Measurements from ENCODE around the gene C1orf35.

C1orf35 gene

DNA sequence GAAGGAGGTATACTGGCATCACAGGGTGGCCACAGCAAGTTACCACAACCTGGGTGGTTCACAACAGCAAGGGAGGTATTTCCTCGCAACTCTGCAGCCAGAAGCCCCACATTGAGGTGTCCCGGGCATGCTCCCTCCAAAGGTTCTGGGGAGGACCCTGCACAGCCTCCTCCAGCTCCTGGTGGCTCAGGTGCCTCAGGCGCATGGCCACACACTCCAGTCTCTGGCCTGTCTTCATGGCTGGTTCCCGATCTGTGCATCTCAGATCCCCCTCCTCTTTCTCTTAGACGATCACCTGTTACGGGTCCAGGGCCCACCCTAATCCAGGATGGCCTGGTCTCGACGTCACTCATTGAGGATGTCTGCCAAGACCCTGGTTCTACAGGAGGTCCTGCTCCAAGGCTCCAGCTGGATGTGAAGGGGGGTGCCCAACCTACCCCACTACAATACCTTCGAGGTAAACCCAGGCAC is 27.3 kb downstream of the C1orf35 start:
- no peak overlapping the region for H3K4me3 ChIP-seq (ENCODE audit: low read length)
- no peak overlapping the region for H3K9ac ChIP-seq (ENCODE audit: low read length)
- no peaks in the 10 kb centered on the region for H3K36me3 ChIP-seq (ENCODE audit: control insufficient read depth, insufficient read depth, low read length)
- H3K4me1 ChIP-seq (ENCODE audit: control insufficient read depth, insufficient read depth, low read length), result no peaks in the 10 kb centered on the region
- no peak overlapping the region for H3K27ac ChIP-seq (ENCODE audit: low read depth, low read length)
- peaks cover 5% of the 10 kb centered on the region for H3K27me3 ChIP-seq (ENCODE audit: control insufficient read depth, insufficient read depth, low read length)

DNA sequence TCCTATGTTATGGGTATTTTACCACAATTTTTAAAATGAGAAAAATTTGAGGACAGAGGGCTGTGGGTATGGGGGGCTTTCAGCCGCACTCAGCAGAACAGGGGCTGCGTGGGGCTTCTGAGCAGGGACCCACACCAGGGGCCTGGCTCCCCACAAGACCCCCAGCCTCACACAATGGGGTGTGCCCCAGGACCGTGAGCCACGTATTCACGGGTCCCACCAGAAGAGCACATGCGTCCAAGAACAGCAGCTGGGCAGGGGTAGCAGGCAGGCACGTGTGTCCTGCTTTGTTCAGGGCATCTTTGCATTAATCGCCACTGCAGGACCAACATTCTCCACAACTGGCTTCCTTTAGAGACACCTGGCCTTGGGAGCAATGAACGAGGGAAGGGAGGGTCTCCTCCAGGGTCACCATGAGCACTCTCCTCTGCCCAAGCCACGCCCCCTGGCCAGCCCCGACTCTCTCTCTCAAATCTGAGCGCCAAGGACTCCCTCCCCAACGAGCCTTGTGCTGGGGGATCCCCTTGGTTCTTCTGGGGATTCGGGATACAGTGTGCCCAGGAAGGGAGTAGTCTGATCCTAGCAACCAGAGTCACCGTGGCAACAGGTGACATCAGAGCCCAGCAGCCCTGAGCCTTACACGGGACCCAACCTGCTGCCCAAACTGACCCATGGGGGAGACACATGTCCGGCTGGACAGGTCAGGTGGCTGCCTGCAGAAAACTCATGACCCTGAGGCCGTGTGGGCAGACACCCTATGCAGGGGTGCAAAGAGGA is 28.0 kb downstream of the C1orf35 start:
- Histone ChIP-seq H3K27me3 (ENCODE audit: control insufficient read depth, insufficient read depth, low read length) (peaks cover 8% of the 10 kb centered on the region), H3K4me3 (ENCODE audit: low read length) (no peak overlapping the region), H3K36me3 (ENCODE audit: control insufficient read depth, insufficient read depth, low read length) (no peaks in the 10 kb centered on the region), H3K27ac (ENCODE audit: low read depth, low read length) (no peak overlapping the region), H3K9ac (ENCODE audit: low read length) (no peak overlapping the region), H3K4me1 (ENCODE audit: control insufficient read depth, insufficient read depth, low read length) (no peaks in the 10 kb centered on the region)

DNA sequence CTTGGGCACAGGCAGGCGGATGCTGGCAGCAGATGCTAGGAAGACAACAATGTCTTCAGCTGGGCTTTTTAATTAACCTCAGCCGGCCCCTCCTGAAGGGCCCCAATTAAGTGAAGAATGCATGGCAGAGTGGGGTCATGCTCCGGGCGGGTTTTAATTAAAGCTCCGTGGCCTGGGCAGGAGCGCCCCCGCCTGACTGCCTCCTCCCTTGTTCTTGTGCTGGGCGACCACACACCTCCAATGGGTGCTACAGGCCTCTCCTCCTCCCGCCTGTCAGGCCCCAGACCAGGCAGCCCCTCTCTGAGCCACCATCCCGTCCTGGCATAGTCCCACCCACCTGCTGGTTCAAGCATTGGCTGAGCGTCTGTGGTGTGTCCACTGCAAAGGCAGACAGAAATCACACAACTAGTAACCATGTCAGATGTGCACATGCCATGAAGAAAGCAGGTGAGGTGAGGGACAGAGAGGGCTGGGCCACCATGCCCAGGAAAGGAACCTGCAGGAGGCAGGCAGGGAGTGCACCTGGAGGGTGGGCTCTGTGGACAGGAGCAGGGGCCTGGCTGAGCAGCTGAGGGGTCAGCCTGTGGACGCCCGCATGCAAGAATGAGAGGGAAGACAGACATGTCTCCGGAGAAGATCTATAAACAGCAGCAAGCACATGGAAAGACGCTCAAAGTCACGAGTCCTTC is 29.1 kb downstream of the C1orf35 start:
- Histone ChIP-seq H3K36me3 (ENCODE audit: control insufficient read depth, insufficient read depth, low read length) (no peaks in the 10 kb centered on the region), H3K27ac (ENCODE audit: low read depth, low read length) (no peak overlapping the region), H3K4me1 (ENCODE audit: control insufficient read depth, insufficient read depth, low read length) (no peaks in the 10 kb centered on the region), H3K9ac (ENCODE audit: low read length) (no peak overlapping the region), H3K4me3 (ENCODE audit: low read length) (no peak overlapping the region), H3K27me3 (ENCODE audit: control insufficient read depth, insufficient read depth, low read length) (peaks cover 15% of the 10 kb centered on the region)

DNA sequence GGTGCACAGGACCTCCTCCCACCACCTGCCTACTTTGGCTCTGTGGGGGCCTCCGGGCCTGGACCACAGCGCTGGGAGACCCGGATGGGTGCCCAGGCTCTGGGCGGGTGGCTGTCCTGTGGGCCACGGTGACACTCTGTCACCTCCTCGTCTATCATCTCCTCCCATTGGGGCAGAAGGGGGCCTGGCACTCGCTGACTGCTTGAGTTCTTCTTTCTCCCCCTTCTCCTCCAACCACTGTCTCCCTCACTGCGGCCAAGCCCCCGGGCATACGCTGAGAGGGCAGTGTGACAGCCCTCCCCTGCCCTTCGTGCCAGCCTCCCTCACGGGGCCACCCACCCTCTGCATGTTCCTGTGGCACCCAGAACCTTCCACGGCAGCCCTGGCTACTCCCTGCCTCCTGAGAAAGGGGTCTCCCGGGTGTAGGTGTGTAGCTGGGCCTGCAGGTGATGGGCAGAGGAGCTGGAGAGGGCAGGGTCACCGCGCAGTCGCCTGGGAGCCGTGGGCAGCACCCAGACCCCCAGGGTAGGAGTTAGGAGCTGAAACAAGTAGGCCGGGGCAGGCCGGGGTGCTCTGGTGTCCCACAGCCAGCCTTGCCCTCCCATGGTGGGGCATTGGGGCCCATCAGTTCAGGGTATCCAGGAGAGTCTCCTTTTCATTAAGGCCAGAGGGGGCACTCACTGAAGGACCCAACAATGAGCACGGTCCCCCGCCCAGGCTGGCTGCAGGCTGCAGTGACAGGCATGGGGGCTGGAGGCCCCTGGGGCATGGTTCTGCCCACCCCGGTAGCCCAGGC is 29.9 kb downstream of the C1orf35 start:
- Histone ChIP-seq H3K4me3 (ENCODE audit: low read length) (no peak overlapping the region), H3K9ac (ENCODE audit: low read length) (no peak overlapping the region), H3K27me3 (ENCODE audit: control insufficient read depth, insufficient read depth, low read length) (peaks cover 17% of the 10 kb centered on the region), H3K36me3 (ENCODE audit: control insufficient read depth, insufficient read depth, low read length) (no peaks in the 10 kb centered on the region), H3K27ac (ENCODE audit: low read depth, low read length) (no peak overlapping the region), H3K4me1 (ENCODE audit: control insufficient read depth, insufficient read depth, low read length) (no peaks in the 10 kb centered on the region)

DNA sequence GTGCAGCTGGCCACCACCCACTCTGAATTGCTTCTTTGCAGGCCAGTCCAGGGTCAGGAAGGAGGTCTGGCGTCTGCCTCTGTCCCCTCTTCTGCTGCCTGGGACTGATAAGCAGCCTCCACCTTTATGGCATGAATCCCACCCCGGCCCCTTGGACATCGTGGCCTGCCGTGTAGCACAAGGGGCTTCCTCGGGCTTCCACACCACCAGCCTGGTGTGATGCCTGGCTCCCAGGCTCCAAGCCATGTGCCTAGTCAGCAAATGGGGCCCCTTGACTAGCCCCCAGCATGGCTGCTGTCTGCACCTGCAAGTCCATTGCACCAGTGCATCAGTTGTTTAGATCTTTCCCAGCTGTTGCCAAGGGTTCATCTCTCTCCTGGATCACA is 30.5 kb downstream of the C1orf35 start:
- Histone ChIP-seq H3K27me3 (ENCODE audit: control insufficient read depth, insufficient read depth, low read length) (peaks cover 19% of the 10 kb centered on the region), H3K36me3 (ENCODE audit: control insufficient read depth, insufficient read depth, low read length) (no peaks in the 10 kb centered on the region), H3K4me3 (ENCODE audit: low read length) (no peak overlapping the region), H3K9ac (ENCODE audit: low read length) (no peak overlapping the region), H3K27ac (ENCODE audit: low read depth, low read length) (no peak overlapping the region), H3K4me1 (ENCODE audit: control insufficient read depth, insufficient read depth, low read length) (no peaks in the 10 kb centered on the region)

DNA sequence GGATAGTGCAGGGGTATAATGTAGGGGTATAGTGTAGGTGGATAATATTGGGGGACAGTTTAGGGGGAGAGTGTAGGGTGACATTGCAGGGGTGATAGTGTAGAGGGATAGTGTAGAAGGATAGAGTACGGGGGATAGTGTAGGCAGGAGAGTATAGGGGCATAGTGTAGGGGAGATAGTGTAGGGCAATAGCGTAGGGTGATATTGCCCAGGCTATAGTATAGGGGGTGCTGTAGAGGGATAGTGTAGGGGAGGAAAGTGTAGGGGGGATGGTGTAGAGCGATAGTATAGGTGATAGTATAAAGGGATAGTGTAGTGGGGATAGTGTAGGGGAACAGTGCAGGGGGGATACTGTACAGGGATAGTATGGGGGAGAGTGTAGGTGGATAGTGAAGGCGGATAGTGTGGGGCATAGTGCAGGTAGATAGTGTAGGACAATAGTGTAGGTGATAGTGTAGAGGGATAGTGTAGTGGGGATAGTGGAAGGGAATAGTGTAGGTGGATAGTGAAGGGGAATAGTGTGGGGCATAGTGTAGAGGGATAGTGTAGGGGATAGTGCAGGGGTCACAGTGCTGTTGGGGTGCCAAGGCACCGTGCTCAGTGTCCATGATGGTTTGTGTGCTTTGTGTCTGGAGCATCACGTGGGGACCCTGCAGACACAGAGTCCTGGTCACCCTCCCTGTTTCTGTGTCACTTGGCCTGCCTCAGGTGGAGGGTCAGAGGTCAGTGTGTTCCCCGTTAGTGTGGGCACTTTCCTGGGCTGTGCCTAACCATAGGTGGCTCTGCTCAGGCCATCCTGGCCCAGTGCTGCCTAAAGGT is 31.1 kb downstream of the C1orf35 start:
- Histone ChIP-seq H3K9ac (ENCODE audit: low read length) (no peak overlapping the region), H3K36me3 (ENCODE audit: control insufficient read depth, insufficient read depth, low read length) (no peaks in the 10 kb centered on the region), H3K27ac (ENCODE audit: low read depth, low read length) (no peak overlapping the region), H3K4me1 (ENCODE audit: control insufficient read depth, insufficient read depth, low read length) (no peaks in the 10 kb centered on the region), H3K27me3 (ENCODE audit: control insufficient read depth, insufficient read depth, low read length) (peaks cover 25% of the 10 kb centered on the region), H3K4me3 (ENCODE audit: low read length) (no peak overlapping the region)

DNA sequence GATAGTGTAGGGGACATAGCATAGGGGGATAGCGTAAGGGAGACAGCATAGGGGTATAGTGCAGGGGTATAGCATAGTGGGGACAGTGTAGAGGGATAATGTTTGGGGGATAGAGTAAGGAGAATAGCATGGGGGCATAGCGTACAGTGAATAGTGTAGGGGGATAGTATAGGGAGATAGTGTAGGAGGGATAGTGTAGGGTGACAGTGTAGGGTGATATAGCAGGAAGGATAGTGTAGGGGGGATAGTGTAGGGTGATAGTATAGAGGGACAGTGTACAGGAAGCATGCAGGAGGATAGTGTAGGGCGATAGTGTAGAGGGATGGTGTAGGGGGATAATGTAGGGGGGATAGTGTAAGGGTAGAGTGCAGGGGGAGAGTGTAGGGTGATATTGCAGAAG is 32.3 kb downstream of the C1orf35 start:
- Histone ChIP-seq H3K4me3 (ENCODE audit: low read length) (no peak overlapping the region), H3K27ac (ENCODE audit: low read depth, low read length) (no peak overlapping the region), H3K36me3 (ENCODE audit: control insufficient read depth, insufficient read depth, low read length) (no peaks in the 10 kb centered on the region), H3K27me3 (ENCODE audit: control insufficient read depth, insufficient read depth, low read length) (peaks cover 34% of the 10 kb centered on the region), H3K9ac (ENCODE audit: low read length) (no peak overlapping the region), H3K4me1 (ENCODE audit: control insufficient read depth, insufficient read depth, low read length) (no peaks in the 10 kb centered on the region)

DNA sequence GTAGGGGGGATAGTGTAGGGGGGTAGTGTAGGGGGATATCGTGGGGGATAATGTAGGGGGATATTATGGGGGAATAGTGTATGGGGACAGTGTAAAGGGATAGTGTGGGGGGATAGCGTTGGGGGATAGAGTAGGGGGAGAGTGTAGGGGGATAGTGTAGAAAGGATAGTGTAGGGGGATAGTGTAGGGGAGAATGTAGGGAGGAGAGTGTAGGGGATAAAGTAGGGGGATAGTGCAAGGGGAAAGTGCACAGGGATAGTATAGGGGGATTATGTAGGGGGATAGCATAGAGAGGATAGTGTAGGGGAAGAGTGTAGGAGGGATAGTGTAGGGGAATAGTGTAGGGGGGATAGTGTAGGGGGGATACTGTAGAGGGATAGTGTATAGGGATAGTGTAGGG is 33.0 kb downstream of the C1orf35 start:
- Histone ChIP-seq H3K4me1 (ENCODE audit: control insufficient read depth, insufficient read depth, low read length) (no peaks in the 10 kb centered on the region), H3K36me3 (ENCODE audit: control insufficient read depth, insufficient read depth, low read length) (no peaks in the 10 kb centered on the region), H3K4me3 (ENCODE audit: low read length) (no peak overlapping the region), H3K27ac (ENCODE audit: low read depth, low read length) (no peak overlapping the region), H3K27me3 (ENCODE audit: control insufficient read depth, insufficient read depth, low read length) (peaks cover 37% of the 10 kb centered on the region), H3K9ac (ENCODE audit: low read length) (no peak overlapping the region)

DNA sequence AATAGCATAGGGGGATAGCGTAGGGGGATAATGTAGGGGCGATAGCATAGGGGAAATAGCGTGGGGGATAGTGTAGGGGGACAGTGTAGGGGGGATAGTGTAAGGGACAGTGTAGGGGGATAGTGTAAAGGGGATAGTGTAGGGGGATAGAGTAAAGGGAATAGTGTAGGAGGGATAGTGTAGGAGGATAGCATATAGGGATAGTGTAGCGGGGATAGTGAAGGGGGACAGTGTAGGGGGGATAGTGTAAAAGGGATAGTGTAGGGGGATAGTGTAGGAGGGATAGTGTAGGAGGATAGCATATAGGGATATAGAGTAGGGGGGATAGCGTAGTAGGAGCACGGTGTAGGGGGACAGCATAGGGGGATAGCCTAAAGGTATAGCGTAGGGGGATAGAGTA is 34.8 kb downstream of the C1orf35 start:
- Histone ChIP-seq H3K27ac (ENCODE audit: low read depth, low read length) (no peak overlapping the region), H3K27me3 (ENCODE audit: control insufficient read depth, insufficient read depth, low read length) (peaks cover 39% of the 10 kb centered on the region), H3K4me1 (ENCODE audit: control insufficient read depth, insufficient read depth, low read length) (no peaks in the 10 kb centered on the region), H3K4me3 (ENCODE audit: low read length) (no peak overlapping the region), H3K36me3 (ENCODE audit: control insufficient read depth, insufficient read depth, low read length) (no peaks in the 10 kb centered on the region), H3K9ac (ENCODE audit: low read length) (no peak overlapping the region)

DNA sequence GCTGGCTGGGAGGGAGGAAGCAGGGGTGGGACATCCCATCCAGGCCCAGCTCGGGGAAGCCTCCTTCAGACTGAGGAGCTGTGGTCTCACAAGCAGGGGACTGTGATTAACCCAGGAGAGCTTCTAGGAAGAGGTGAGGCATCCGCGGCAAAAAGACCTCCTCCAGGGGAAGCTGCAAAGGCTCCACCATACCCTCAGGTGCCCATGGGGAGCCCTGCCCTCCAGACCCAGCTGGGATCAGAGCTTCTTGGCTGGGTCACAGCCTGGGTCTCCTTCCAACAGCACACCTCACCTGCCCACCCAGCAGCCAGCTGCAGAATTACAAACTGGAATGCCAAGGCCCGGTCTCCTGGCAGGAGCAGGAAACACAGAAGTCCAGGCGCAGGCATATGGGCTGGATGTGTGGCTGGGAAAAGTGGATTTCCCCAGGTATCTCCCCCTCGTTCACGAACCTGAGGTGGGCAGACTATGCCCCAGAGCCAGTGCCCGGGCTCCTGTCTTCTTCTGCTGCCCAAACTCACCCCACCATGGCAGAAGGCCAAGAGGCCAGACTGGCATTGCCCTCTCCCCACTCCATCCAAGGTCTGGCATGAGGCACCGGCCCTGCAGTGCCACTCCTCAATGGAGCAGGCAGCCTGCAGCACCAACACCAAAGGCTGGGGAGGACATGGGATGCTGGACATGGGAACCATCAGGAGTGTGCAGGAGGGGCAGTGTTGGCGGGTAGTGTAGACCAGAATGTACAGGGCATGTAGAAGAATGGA is 36.1 kb downstream of the C1orf35 start:
- H3K27ac ChIP-seq (ENCODE audit: low read depth, low read length), result no peak overlapping the region
- no peaks in the 10 kb centered on the region for H3K36me3 ChIP-seq (ENCODE audit: control insufficient read depth, insufficient read depth, low read length)
- no peak overlapping the region for H3K4me3 ChIP-seq (ENCODE audit: low read length)
- H3K27me3 ChIP-seq (ENCODE audit: control insufficient read depth, insufficient read depth, low read length), result peaks cover 50% of the 10 kb centered on the region
- H3K4me1 ChIP-seq (ENCODE audit: control insufficient read depth, insufficient read depth, low read length), result no peaks in the 10 kb centered on the region
- H3K9ac ChIP-seq (ENCODE audit: low read length), result no peak overlapping the region

DNA sequence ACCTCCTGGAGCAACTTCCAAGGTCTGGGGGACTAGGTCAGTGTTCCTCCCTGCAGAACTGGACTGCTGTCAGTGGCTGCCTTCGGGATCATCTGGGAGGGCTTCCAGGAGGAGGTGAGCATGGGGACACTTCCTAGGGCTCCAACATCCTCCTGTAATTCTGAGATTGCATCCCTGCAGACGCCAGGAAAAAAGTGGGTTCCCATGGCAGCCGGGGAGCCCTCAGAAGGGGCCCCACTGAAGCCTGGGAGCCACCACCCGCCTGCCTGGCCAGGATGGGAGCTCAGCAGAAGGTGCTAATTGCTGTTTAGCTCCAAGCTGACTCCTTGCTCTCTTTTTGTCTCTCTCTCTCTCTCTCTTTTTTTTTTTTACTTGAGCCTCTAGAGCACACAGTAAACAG is 36.7 kb downstream of the C1orf35 start:
- no peaks in the 10 kb centered on the region for H3K36me3 ChIP-seq (ENCODE audit: control insufficient read depth, insufficient read depth, low read length)
- no peak overlapping the region for H3K27ac ChIP-seq (ENCODE audit: low read depth, low read length)
- H3K4me3 ChIP-seq (ENCODE audit: low read length), result no peak overlapping the region
- no peaks in the 10 kb centered on the region for H3K4me1 ChIP-seq (ENCODE audit: control insufficient read depth, insufficient read depth, low read length)
- no peak overlapping the region for H3K9ac ChIP-seq (ENCODE audit: low read length)
- H3K27me3 ChIP-seq (ENCODE audit: control insufficient read depth, insufficient read depth, low read length), result peaks cover 56% of the 10 kb centered on the region

All from rectal smooth muscle tissue (tissue), 1 donor.